Measurements from ENCODE around the gene GPRC5B.

The GPRC5B gene

GRCh38 chr16:19896951-19897350 lies 12.3 kb upstream of the GPRC5B start:
- no peak for DNase-seq (ENCODE audit: low read depth)

DNA sequence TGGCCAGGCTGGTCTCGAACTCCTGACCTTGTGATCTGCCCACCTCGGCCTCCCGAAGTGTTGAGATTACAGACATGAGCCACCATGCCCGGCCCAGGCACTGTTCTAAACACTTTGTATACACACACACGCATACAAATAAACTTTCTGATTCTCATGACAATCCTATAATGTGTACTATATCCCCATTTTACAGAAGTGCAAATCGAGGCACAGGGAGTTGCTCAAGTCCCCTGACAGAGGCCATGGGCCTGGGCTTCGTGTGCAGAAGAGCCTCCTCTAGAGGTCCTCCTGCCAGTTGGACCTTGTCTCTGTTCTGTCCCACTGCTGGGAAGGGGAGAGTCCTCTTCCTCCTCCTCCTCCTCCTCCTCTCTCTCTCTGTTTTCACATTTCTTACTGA lies 9.9 kb upstream of the GPRC5B start:
- no peak for DNase-seq (ENCODE audit: low read depth)

GRCh38 chr16:19892902-19893301 lies 8.3 kb upstream of the GPRC5B start:
- no peak for DNase-seq (ENCODE audit: low read depth)

- DNase-seq (ENCODE audit: low read depth) = no peak
Measured at GRCh38 chr16:19890901-19891300, 6.3 kb upstream of the GPRC5B start.

DNA sequence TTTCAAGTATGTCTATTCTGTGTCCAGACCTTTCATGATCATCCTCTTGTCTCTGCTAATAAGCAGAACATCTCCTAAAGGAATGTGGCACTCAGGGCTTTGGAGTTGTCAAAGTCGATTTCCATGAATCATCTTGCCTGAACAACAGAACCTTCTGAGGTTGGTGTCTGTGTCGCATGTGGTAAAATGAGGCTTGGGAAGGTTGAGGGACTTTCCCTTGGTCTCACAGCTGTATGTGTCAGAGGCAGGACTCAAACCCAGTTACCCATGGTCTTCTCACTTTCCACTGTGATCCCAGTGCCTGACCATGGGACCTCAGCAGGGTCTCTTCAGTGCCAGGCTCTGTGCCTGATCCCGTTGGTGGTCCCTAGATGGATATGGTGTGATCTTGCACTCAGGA lies 4.2 kb upstream of the GPRC5B start:
- no peak for DNase-seq (ENCODE audit: low read depth)

- DNase-seq (ENCODE audit: low read depth) = peak; percentile 55
Measured at GRCh38 chr16:19886073-19886941, 1.7 kb upstream of the GPRC5B start.

DNA sequence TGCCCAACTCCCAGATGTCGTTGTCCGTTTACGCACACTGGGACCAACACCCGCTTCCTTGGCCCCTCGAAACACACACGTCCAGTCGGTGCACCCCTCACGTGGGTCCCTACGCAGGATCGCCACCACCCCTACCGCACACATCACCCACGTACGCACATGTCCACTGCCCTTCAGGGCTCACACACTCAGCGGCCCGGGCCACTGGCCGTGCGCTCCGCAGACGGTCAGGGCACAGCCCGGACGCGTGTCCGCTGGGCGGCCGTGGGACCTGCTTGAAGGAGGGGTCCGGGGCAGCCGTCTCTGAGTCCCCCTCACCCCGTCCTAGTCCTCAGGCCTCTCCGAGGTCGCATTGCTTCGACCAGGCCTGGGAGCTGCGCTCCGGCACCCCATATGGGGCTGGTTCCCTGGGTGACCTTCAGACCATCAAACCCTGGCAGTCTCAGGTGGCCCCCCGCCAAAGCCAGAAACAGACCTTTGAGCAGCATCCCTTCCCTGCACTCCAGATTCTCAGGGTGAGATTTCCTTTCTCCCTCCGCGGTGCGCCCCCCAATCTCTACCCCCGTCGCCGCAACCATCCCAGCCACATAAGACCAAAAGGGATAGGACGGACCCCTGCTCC lies 914 bp upstream of the GPRC5B start:
- no peak for DNase-seq (ENCODE audit: low read depth)

DNA sequence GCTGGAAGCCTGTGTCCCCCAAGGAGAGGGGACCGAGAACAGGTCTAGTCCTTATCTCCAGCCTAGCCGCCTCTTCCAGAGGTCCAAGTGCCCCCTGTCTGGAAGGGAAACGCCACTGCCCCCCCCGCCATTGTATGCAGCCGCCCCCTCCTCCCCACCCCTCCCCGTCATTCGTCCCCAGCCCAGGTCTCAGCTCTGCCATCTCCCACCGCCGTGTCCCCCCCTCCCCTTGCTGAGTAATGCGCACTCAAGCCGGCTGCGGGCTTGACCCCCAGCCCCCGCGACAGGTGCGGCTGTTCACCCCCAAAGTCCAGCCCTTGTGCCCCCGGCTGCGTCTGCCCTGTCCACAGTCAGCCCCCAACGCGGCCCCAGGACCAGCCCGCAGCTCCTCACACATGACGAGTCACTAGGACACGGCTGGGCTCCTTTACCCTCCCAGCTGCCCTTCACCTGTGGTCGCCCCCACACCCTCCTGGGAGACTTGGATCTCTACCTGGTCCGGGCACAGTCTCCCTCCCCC lies 622 bp downstream of the GPRC5B start:
- DNase-seq (ENCODE audit: low read depth) = no peak

DNA sequence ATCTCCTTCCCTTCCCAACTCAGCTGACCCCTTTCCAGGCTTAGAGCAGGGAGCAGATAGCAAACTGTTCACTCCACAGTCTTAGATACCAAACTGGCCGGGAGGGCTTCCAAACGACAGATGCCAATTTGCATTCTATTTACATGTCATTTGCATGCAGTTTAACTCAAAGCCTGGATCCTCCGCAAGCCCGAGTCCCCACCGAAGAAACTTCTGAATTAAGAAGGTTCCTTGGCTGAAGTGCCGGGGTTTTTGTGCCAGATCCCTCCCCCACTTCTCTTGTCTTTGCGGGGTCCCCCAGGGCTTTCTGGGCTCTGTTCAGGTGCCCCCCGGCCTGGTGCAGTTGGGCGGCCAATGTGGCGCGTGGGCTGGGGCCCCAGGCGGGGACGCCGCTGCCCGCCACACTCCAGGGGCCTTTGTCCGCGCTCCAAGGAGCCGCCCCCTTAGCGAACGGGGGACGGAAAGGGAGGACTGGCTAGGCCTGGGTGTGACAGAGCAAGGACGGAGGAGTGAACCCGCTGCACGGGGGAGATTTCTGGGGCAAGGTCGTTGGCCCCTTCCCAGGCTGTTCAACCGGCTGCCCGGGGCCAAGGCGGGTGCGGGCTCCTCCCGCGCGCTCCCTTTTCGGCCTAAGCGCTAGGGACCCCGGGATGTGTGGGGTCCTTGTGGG lies 1.2 kb downstream of the GPRC5B start:
- no peak for DNase-seq (ENCODE audit: low read depth)

DNA sequence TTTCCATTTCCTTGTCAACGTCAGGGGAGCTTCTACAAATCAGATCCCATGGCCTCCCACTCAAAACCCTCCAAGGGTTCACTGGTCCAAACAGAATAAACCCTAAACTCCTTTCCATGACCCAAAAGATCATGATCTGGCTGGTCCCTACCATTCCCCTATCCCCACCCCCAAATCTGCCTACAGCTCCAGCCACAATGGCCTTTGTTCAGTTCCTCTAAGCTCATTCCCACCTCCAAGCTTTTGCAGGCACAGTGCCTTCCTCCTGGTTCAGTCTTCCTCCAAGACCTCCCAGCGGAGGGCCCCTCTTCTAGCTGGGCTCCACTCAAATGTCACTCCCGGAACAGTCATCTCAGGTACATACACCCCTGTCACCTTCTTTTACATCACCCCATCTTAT lies 2.0 kb downstream of the GPRC5B start:
- DNase-seq (ENCODE audit: low read depth) = no peak

GRCh38 chr16:19882186-19882585 lies 2.5 kb downstream of the GPRC5B start:
- DNase-seq (ENCODE audit: low read depth) = no peak

GRCh38 chr16:19881783-19882182 lies 2.9 kb downstream of the GPRC5B start:
- DNase-seq (ENCODE audit: low read depth) = no peak

- DNase-seq (ENCODE audit: low read depth) = no peak
Measured at GRCh38 chr16:19881028-19881427, 3.6 kb downstream of the GPRC5B start.

GRCh38 chr16:19879241-19879792 lies 5.3 kb downstream of the GPRC5B start:
- no peak for DNase-seq (ENCODE audit: low read depth)

DNA sequence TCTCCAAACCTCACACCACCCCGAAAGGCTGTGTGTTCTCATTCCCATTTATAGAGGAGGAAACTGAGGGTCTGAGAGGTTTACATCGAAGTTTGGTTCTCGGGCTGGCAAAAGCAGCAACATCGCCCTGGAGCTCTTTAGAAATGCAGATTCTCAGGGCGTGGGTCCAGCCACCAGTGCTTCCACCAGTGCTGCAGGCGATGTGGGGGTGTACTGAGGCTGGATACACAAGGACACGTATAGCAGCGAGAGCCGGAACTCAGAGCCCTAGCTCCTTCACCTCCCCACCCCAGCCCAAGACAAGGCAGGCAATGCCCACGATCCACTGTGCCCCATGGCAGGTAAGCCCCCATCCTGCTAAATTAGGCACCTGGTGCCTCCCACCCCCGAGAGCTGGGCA lies 5.9 kb downstream of the GPRC5B start:
- no peak for DNase-seq (ENCODE audit: low read depth)

DNA sequence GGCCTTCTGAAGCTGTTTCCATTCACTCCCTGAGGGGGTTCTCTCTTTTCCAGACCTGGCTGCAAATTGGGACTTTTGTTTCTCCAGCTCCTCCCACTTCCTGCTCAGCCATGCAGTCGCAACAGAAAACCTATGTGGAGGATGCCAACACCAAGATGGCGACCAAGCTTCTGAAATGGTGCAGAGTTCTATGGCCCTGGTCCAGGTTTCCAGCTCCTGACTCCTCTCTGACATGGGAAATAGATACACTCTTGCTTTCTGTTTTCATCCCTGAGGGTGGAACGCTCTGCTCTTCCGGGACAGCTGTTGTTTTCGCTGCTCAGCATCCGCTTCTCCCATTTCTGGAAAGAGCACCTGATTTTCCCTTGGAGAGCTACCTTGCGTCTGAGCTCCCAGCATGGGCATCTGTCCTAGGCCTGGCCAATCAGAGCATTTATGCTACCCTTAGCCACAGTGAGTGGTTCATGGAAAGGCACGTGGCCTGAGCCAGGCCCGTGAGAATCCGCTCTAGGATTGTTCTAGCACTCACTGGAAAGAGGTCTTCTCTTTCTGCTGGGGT lies 8.1 kb downstream of the GPRC5B start:
- DNase-seq (ENCODE audit: low read depth) = no peak

DNA sequence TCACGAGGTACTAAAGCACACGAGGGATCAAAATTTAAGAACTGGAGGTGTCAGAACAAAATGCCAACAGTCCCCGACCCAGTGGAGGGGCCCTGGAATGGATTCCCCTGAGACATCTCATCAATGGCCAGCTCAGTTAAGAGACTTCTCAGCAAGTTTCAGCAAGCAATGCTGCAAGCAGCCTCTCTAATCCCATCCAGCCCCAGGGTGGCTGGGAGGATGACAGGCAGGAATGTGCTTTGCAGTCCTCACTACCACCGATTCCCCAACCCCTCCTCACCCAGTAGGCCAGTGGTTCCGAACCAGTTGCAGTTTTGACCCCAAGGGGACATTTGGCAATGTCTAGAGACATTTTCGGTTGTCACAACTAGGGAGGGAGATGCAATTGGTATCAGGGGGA lies 8.7 kb downstream of the GPRC5B start:
- no peak for DNase-seq (ENCODE audit: low read depth)

DNA sequence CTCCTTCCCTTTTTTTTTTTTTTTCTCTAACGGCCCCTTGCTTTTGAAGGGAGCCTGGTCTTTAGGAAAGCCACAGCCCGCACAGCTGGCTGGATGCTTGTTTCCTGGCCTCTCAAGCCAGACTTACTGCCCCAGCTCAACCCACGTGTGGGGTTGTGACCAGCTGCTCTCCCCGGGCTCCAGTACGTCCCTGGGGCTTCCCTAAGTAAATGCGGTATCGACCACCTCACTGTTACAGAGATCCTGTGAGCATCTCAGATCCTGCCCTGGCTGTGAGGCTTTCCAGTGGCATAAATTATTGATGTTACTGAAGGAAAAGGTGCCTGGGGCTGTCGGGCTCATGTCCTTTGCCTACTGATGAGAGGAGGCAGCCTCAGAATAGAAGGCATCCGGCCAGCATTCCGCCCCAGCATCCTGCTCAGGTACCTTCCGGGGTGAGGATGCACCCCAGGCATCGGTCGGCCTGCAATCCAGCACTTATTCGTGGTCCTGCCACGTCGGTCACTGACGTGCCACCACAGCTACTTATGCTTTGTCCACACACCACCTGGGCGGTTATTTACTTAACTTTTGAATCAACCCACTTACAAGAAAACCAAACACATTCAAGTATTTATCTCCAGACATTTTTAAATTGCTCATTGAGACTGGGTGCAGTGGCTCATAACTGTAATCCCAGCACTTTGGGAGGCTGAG lies 9.6 kb downstream of the GPRC5B start:
- no peak for DNase-seq (ENCODE audit: low read depth)

- no peak for DNase-seq (ENCODE audit: low read depth)
Measured at GRCh38 chr16:19874026-19874425, 10.6 kb downstream of the GPRC5B start.

GRCh38 chr16:19872935-19873334 lies 11.7 kb downstream of the GPRC5B start:
- no peak for DNase-seq (ENCODE audit: low read depth)

GRCh38 chr16:19872179-19872863 lies 12.3 kb downstream of the GPRC5B start:
- no peak for DNase-seq (ENCODE audit: low read depth)
